Loucy (cell line): ENCODE measurements around the gene TOM1L2.

Experiments
- CTCF ChIP-seq: fragments of 200-600 bp; sonication (generic); conservative IDR thresholded peaks from 2 replicates; pipeline ENCODE4 v1.5.1; 2014; ENCODE audit warnings: mild to moderate bottlenecking, antibody characterized with exemption, low read length
- EZH2phosphoT487 ChIP-seq: fragments of 200-600 bp; IDR thresholded peaks from 2 replicates; pipeline ENCODE4 v1.6.1; 2018; ENCODE audit warnings: antibody characterized with exemption, mild to moderate bottlenecking, moderate library complexity, borderline replicate concordance

DNA sequence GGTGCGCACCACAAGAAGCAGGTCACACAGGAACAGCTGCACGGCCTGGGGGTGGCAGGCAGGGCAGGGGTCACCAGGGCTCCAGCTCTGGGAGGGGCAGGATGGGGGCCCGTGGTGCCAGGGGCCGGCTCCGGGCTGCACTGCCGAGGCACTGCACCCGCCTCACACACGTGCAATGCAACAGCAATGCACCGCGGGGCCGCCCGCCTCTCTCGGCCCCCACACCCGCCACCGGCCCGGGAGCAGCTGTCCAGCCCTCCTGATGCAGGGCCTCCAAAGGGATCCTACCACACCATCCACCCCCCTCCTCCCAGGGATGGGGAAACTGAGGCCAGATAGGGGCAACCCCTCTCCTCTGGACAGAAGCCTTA is 158.5 kb downstream of the TOM1L2 start:
- no peak for TF ChIP-seq CTCF
- no peak for TF ChIP-seq EZH2phosphoT487
